Measurements from ENCODE around the gene KCNB1. TPM values are rescaled to one million over a fixed set of nuclear protein-coding genes. Genes with fewer than 3 reads are reported as not detected.

The KCNB1 gene
- polyA plus RNA-seq (2013, experiment 1 of 2) = 0.45 TPM
- 0.38 TPM for polyA plus RNA-seq (2013, experiment 2 of 2)

GRCh38 chr20:49482621-49483017 lies at the start of gene KCNB1:
Gene KCNB1, minus strand, starts transcription at chr20:49482668. Its CDS starts 188 bp downstream, at chr20:49482480.
- no peak within 1 kb of the TSS for H3K9ac ChIP-seq (ENCODE audit: low read depth, low read length)
- no peaks in the 10 kb centered on the region for H3K4me1 ChIP-seq (ENCODE audit: insufficient read depth, low read length)
- peaks cover 56% of the 10 kb centered on the region for H3K27me3 ChIP-seq (ENCODE audit: insufficient read depth, low read length)
- peak within 1 kb of the TSS; percentile 65 for H3K4me3 ChIP-seq (ENCODE audit: low read length)
- no peaks in the 10 kb centered on the region for H3K36me3 ChIP-seq (ENCODE audit: insufficient read depth, low read length)
- WGBS = 2% methylated on average over 34 of the region's 34 CpGs
- no peak within 1 kb of the TSS for H3K27ac ChIP-seq (ENCODE audit: low read depth, low read length)
- no peaks in the 10 kb centered on the region for H3K9me3 ChIP-seq (ENCODE audit: insufficient read depth, low read depth, low read length)

GRCh38 chr20:49529470-49529869 lies 47.0 kb upstream of the KCNB1 start:
- Histone ChIP-seq H3K9me3 (ENCODE audit: insufficient read depth, low read depth, low read length) (no peaks in the 10 kb centered on the region), H3K27ac (ENCODE audit: low read depth, low read length) (no peak overlapping the region), H3K4me3 (ENCODE audit: low read length) (no peak overlapping the region), H3K36me3 (ENCODE audit: insufficient read depth, low read length) (peaks cover 43% of the 10 kb centered on the region), H3K4me1 (ENCODE audit: insufficient read depth, low read length) (no peaks in the 10 kb centered on the region), H3K9ac (ENCODE audit: low read depth, low read length) (no peak overlapping the region), H3K27me3 (ENCODE audit: insufficient read depth, low read length) (no peaks in the 10 kb centered on the region)
- whole genome bisulfite sequencing = 90% methylated on average over 3 of the region's 5 CpGs

- Histone ChIP-seq H3K4me3 (ENCODE audit: low read length) (no peak overlapping the region), H3K9ac (ENCODE audit: low read depth, low read length) (no peak overlapping the region), H3K9me3 (ENCODE audit: insufficient read depth, low read depth, low read length) (no peaks in the 10 kb centered on the region), H3K27me3 (ENCODE audit: insufficient read depth, low read length) (no peaks in the 10 kb centered on the region), H3K36me3 (ENCODE audit: insufficient read depth, low read length) (peaks cover 42% of the 10 kb centered on the region), H3K27ac (ENCODE audit: low read depth, low read length) (no peak overlapping the region), H3K4me1 (ENCODE audit: insufficient read depth, low read length) (no peaks in the 10 kb centered on the region)
- WGBS = 78% methylated on average over 1 of the region's 2 CpGs
Measured at GRCh38 chr20:49526568-49526967, 44.1 kb upstream of the KCNB1 start.

- Histone ChIP-seq H3K4me1 (ENCODE audit: insufficient read depth, low read length) (no peaks in the 10 kb centered on the region), H3K4me3 (ENCODE audit: low read length) (no peak overlapping the region), H3K27ac (ENCODE audit: low read depth, low read length) (no peak overlapping the region), H3K9ac (ENCODE audit: low read depth, low read length) (no peak overlapping the region), H3K27me3 (ENCODE audit: insufficient read depth, low read length) (no peaks in the 10 kb centered on the region), H3K36me3 (ENCODE audit: insufficient read depth, low read length) (peaks cover 40% of the 10 kb centered on the region), H3K9me3 (ENCODE audit: insufficient read depth, low read depth, low read length) (no peaks in the 10 kb centered on the region)
- 97% methylated on average over 6 of the region's 6 CpGs for WGBS
Measured at GRCh38 chr20:49526056-49526455, 43.6 kb upstream of the KCNB1 start.

GRCh38 chr20:49523767-49524360 lies 41.4 kb upstream of the KCNB1 start:
- no peak overlapping the region for H3K9ac ChIP-seq (ENCODE audit: low read depth, low read length)
- no peak overlapping the region for H3K27ac ChIP-seq (ENCODE audit: low read depth, low read length)
- 96% methylated on average over 8 of the region's 8 CpGs for WGBS

GRCh38 chr20:49521356-49521755 lies 38.9 kb upstream of the KCNB1 start:
- H3K27me3 ChIP-seq (ENCODE audit: insufficient read depth, low read length) = no peaks in the 10 kb centered on the region
- no peak overlapping the region for H3K27ac ChIP-seq (ENCODE audit: low read depth, low read length)
- H3K9me3 ChIP-seq (ENCODE audit: insufficient read depth, low read depth, low read length) = no peaks in the 10 kb centered on the region
- H3K9ac ChIP-seq (ENCODE audit: low read depth, low read length) = no peak overlapping the region
- H3K36me3 ChIP-seq (ENCODE audit: insufficient read depth, low read length) = peaks cover 28% of the 10 kb centered on the region
- H3K4me3 ChIP-seq (ENCODE audit: low read length) = no peak overlapping the region
- H3K4me1 ChIP-seq (ENCODE audit: insufficient read depth, low read length) = no peaks in the 10 kb centered on the region
- WGBS = 92% methylated on average over 4 of the region's 4 CpGs

More at GRCh38 chr20:49523767-49524360, 41.4 kb upstream of the KCNB1 start:
- Histone ChIP-seq H3K4me3 (ENCODE audit: low read length) (no peak overlapping the region), H3K27me3 (ENCODE audit: insufficient read depth, low read length) (no peaks in the 10 kb centered on the region), H3K4me1 (ENCODE audit: insufficient read depth, low read length) (no peaks in the 10 kb centered on the region), H3K9me3 (ENCODE audit: insufficient read depth, low read depth, low read length) (no peaks in the 10 kb centered on the region), H3K36me3 (ENCODE audit: insufficient read depth, low read length) (peaks cover 32% of the 10 kb centered on the region)

GRCh38 chr20:49519777-49520359 lies 37.4 kb upstream of the KCNB1 start:
- no peak overlapping the region for H3K27ac ChIP-seq (ENCODE audit: low read depth, low read length)
- H3K4me3 ChIP-seq (ENCODE audit: low read length) = no peak overlapping the region
- H3K27me3 ChIP-seq (ENCODE audit: insufficient read depth, low read length) = no peaks in the 10 kb centered on the region
- H3K4me1 ChIP-seq (ENCODE audit: insufficient read depth, low read length) = no peaks in the 10 kb centered on the region
- H3K9ac ChIP-seq (ENCODE audit: low read depth, low read length) = no peak overlapping the region
- 83% methylated on average over 5 of the region's 5 CpGs for whole genome bisulfite sequencing
- H3K9me3 ChIP-seq (ENCODE audit: insufficient read depth, low read depth, low read length) = no peaks in the 10 kb centered on the region
- H3K36me3 ChIP-seq (ENCODE audit: insufficient read depth, low read length) = peaks cover 20% of the 10 kb centered on the region

GRCh38 chr20:49519212-49519712 lies 36.8 kb upstream of the KCNB1 start:
- no peak overlapping the region for H3K27ac ChIP-seq (ENCODE audit: low read depth, low read length)
- H3K9ac ChIP-seq (ENCODE audit: low read depth, low read length) = no peak overlapping the region
- H3K4me1 ChIP-seq (ENCODE audit: insufficient read depth, low read length) = no peaks in the 10 kb centered on the region
- H3K9me3 ChIP-seq (ENCODE audit: insufficient read depth, low read depth, low read length) = no peaks in the 10 kb centered on the region
- no peaks in the 10 kb centered on the region for H3K27me3 ChIP-seq (ENCODE audit: insufficient read depth, low read length)
- H3K36me3 ChIP-seq (ENCODE audit: insufficient read depth, low read length) = peaks cover 16% of the 10 kb centered on the region
- 78% methylated on average over 4 of the region's 4 CpGs for WGBS
- H3K4me3 ChIP-seq (ENCODE audit: low read length) = no peak overlapping the region

GRCh38 chr20:49518576-49518975 lies 36.1 kb upstream of the KCNB1 start:
- Histone ChIP-seq H3K27ac (ENCODE audit: low read depth, low read length) (no peak overlapping the region), H3K9ac (ENCODE audit: low read depth, low read length) (no peak overlapping the region), H3K4me1 (ENCODE audit: insufficient read depth, low read length) (no peaks in the 10 kb centered on the region), H3K4me3 (ENCODE audit: low read length) (no peak overlapping the region), H3K36me3 (ENCODE audit: insufficient read depth, low read length) (peaks cover 14% of the 10 kb centered on the region), H3K27me3 (ENCODE audit: insufficient read depth, low read length) (no peaks in the 10 kb centered on the region), H3K9me3 (ENCODE audit: insufficient read depth, low read depth, low read length) (no peaks in the 10 kb centered on the region)
- WGBS = 92% methylated on average over 5 of the region's 5 CpGs

- Histone ChIP-seq H3K27ac (ENCODE audit: low read depth, low read length) (no peak overlapping the region), H3K36me3 (ENCODE audit: insufficient read depth, low read length) (peaks cover 9% of the 10 kb centered on the region; the same call in 1 of the 2 replicates), H3K4me3 (ENCODE audit: low read length) (no peak overlapping the region), H3K4me1 (ENCODE audit: insufficient read depth, low read length) (no peaks in the 10 kb centered on the region), H3K9ac (ENCODE audit: low read depth, low read length) (no peak overlapping the region), H3K9me3 (ENCODE audit: insufficient read depth, low read depth, low read length) (no peaks in the 10 kb centered on the region), H3K27me3 (ENCODE audit: insufficient read depth, low read length) (no peaks in the 10 kb centered on the region)
- 94% methylated on average over 4 of the region's 4 CpGs for WGBS
Measured at GRCh38 chr20:49517805-49518100, 35.3 kb upstream of the KCNB1 start.

GRCh38 chr20:49516916-49517804 lies 34.7 kb upstream of the KCNB1 start:
- WGBS = 95% methylated on average over 17 of the region's 17 CpGs

More at GRCh38 chr20:49516916-49517804, 34.7 kb upstream of the KCNB1 start:
- no peaks in the 10 kb centered on the region for H3K4me1 ChIP-seq (ENCODE audit: insufficient read depth, low read length)
- no peak overlapping the region for H3K27ac ChIP-seq (ENCODE audit: low read depth, low read length)
- H3K9ac ChIP-seq (ENCODE audit: low read depth, low read length) = no peak overlapping the region
- no peak overlapping the region for H3K4me3 ChIP-seq (ENCODE audit: low read length)
- peaks cover 9% of the 10 kb centered on the region; the same call in 1 of the 2 replicates for H3K36me3 ChIP-seq (ENCODE audit: insufficient read depth, low read length)
- no peaks in the 10 kb centered on the region for H3K9me3 ChIP-seq (ENCODE audit: insufficient read depth, low read depth, low read length)
- H3K27me3 ChIP-seq (ENCODE audit: insufficient read depth, low read length) = no peaks in the 10 kb centered on the region
